Gastrocnemius medialis (tissue), 4 donors: ENCODE measurements around the gene KLHDC4.

Experiments used
- CTCF ChIP-seq, 5 experiments: fragments of 450-650 bp in 3 of 5; fragments of 200-600 bp in 2 of 5; sonication (generic) in 2 of 5; IDR thresholded peaks in 4 of 5; conservative IDR thresholded peaks in 1 of 5; 1 replicate in 4 of 5; 2 replicates in 1 of 5; pipeline ENCODE4 v1.5.1; 2016 to 2019; ENCODE audit warnings: antibody characterized with exemption in 5 of 5, mild to moderate bottlenecking in 3 of 5, moderate library complexity in 3 of 5
- POLR2A ChIP-seq, 2 donors: fragments of 450-650 bp; IDR thresholded peaks; one replicate each; pipeline ENCODE4 v1.6.1; 2017; ENCODE audit warnings: antibody characterized with exemption in 2 of 2, mild to moderate bottlenecking in 2 of 2, moderate library complexity in 2 of 2

DNA sequence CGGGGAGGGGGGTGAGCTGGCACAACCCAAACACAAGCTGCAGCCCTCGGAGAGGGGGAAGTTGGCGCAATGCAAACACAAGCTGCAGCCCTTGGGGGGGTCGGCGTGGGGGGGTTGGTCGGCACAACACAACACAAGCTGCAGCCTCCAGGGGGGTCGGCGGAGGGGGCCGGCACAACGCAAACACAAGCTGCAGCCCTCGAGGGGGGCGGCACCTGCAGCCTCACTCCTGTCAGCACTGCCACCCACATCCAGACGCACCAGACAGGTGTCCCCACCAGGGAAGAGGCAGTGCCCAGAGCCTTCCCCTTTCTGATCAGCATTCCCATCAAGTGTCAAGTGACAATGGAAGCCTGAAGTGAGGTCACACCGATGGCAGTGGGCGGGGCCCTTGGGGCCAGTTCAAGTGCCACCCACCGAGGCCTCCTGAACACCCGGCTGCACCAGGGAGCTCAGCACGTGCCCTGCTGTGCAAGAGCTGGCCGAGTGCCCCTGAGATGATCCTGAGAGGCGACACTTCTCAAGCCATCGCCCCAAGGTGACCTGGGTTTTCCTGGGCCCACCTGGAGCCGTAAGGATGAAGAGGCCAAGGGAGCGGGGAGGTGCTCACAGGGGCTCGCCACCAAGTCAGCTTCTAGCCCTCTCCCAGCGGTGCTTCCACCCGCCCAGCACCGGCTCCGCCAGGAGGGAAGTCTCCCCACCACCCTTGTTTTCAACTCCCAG is 59.3 kb downstream of the KLHDC4 start:
- TF ChIP-seq CTCF (IDR thresholded peaks at IDR 0.05 in 4 of 5, conservative IDR thresholded peaks at IDR 0.05 in 1 of 5) = no peak
- TF ChIP-seq POLR2A (IDR thresholded peaks at IDR 0.05) = no peak
